ENCODE measurements around the gene JPH4. TPM values are rescaled to one million over a fixed set of nuclear protein-coding genes. Genes with fewer than 3 reads are reported as not detected.

The JPH4 gene
- total and polyA plus RNA-seq, 12 donors, result 0.06 to 0.38 (median 0.15) TPM; not detected in 1

DNA sequence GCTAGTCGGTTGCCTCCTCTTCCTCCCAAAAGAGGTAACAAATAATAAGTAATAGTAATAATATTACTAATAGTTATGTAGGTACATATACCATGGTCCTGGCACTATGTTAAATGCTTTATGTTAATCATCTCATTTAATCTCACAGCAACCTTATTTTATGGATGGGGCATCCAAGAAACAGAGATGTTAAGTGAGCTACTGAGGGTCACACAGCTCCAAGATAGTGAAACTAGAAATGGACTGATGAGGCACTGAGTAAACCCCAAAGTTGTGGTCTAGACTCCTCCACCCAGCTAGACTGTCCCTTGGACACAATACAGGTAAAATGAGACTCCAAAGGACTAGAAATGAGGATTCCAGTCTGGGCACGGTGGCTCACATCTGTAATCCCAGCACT lies 42.1 kb downstream of the JPH4 start:
- Histone ChIP-seq H3K36me3 (no peaks in the 10 kb centered on the region), H3K4me3 (no peak overlapping the region), H3K27me3 (no peaks in the 10 kb centered on the region), H3K27ac (no peak overlapping the region), H3K9me3 (no peaks in the 10 kb centered on the region), H3K4me1 (peaks cover 0 to 9% (median 0%) of the 10 kb centered on the region in 9 donors)
- TF ChIP-seq, protein P1, sequence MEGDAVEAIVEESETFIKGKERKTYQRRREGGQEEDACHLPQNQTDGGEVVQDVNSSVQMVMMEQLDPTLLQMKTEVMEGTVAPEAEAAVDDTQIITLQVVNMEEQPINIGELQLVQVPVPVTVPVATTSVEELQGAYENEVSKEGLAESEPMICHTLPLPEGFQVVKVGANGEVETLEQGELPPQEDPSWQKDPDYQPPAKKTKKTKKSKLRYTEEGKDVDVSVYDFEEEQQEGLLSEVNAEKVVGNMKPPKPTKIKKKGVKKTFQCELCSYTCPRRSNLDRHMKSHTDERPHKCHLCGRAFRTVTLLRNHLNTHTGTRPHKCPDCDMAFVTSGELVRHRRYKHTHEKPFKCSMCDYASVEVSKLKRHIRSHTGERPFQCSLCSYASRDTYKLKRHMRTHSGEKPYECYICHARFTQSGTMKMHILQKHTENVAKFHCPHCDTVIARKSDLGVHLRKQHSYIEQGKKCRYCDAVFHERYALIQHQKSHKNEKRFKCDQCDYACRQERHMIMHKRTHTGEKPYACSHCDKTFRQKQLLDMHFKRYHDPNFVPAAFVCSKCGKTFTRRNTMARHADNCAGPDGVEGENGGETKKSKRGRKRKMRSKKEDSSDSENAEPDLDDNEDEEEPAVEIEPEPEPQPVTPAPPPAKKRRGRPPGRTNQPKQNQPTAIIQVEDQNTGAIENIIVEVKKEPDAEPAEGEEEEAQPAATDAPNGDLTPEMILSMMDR (IDR thresholded peaks at IDR 0.05), result no peak
- intact Hi-C loops (cut with DNase I), result loop anchor here in 2 of 10 donors (10.0 kb wide), 1 partner anchor 52 kb away; no protein-coding TSS in a partner anchor
- WGBS, 2 donors, result 87% methylated on average over 2 of the region's 2 CpGs
- no peak for DNase-seq
- no peak for ATAC-seq

DNA sequence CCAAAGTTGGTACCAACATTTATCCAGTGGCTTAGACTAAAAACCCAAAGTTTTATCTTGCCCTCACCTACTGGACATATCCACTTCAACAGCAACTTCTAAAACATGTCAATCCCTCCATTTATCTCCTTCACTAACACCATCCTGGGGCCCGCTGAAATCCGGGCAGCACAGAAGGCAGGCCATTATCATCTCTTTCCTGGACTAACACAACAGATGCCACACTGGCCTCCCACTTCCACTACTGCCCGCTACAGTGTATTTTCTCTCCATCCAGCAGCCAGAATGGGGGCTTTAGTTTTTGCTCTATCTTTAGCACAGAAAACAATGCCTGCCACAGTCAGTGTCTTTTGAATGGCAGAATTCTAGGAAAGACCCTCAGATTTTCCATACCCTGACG lies 42.6 kb downstream of the JPH4 start:
- TF ChIP-seq, protein P1 (IDR thresholded peaks at IDR 0.05), result no peak
- intact Hi-C loops (cut with DNase I), result loop anchor here in 2 of 10 donors (10.0 kb wide), 1 partner anchor 51 kb away; no protein-coding TSS in a partner anchor
- Histone ChIP-seq H3K9me3 (no peaks in the 10 kb centered on the region), H3K27me3 (no peaks in the 10 kb centered on the region), H3K27ac (no peak overlapping the region), H3K4me1 (peaks cover 0 to 9% (median 0%) of the 10 kb centered on the region in 9 donors), H3K36me3 (no peaks in the 10 kb centered on the region), H3K4me3 (no peak overlapping the region)
- 74% methylated on average over 4 of the region's 4 CpGs for WGBS, 2 donors
- DNase-seq (no peak), ATAC-seq (no peak)

DNA sequence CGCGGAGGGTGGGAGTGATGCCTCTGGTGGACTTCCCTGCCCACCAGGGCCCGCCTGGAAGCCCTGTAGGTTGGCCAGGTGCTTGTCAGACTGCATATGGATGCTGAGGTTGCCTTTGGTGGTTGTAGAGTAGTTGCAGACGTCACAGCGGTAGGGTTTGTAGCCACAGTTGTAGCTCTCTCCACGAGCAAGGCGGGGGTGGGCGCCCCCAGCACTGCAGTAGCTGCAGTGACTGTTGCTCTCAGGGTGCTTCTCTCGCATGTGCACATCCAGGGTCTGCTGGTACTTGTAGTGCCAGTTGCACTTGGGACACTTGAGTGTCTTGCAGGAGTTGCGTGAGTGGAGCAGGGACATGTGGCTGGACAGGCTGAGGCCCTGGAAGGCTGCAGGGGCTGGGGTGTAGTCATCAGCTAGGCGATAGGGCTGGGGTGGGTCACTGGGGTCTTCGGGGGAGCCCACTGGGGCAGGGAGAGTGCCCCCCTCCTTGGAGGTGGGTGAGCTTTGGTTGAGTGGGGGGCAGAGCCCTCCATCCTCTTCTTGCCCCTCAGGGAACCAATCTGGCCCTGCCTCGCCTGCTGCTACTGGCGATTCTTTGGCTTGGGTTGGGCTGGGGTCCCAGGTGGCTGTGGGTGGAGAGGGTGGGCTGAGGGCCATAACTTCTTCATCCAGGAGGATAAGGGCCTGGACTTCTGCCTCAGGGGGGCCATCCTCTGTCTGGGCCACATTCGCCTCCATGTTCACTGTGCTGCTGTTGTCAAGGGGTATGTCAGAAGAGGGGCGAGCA lies 44.7 kb downstream of the JPH4 start:
- H3K27me3 ChIP-seq, result no peaks in the 10 kb centered on the region
- peaks cover 0 to 8% (median 2%) of the 10 kb centered on the region in 9 donors for H3K4me1 ChIP-seq
- intact Hi-C loops (cut with DNase I), result loop anchor here in 2 of 10 donors (10.0 kb wide), 1 partner anchor 49 kb away; no protein-coding TSS in a partner anchor
- TF ChIP-seq, protein P1 (IDR thresholded peaks at IDR 0.05), result no peak
- no peak overlapping the region for H3K4me3 ChIP-seq
- no peak for DNase-seq
- no peaks in the 10 kb centered on the region for H3K9me3 ChIP-seq
- H3K36me3 ChIP-seq, result no peaks in the 10 kb centered on the region
- no peak overlapping the region for H3K27ac ChIP-seq
- WGBS, 2 donors, result 95% methylated on average over 16 of the region's 16 CpGs
- ATAC-seq, result no peak

DNA sequence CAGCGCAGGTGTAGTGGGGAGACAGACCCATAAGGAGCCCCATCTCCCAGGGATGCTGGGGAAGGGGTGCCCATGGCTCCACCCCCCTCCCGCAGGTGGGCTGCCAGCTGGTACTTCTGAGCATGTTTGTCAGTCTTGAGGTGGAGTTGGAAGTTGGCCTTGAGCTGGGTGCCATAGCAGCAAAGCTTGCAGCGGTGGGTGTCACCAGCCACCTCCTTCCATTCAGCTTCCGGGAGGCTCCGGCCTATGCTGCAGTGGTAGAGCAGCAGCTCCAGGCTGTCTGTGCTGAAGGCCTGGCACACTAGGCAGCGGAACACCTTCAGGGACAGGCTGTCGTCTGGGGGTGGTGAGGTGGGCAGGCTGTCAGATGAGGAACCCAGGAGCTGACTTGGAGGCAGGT lies 45.9 kb downstream of the JPH4 start:
- H3K9me3 ChIP-seq, result no peaks in the 10 kb centered on the region
- no peaks in the 10 kb centered on the region for H3K27me3 ChIP-seq
- H3K27ac ChIP-seq, result no peak overlapping the region
- 97% methylated on average over 7 of the region's 7 CpGs for WGBS, 2 donors
- no peak overlapping the region for H3K4me3 ChIP-seq
- DNase-seq, result no peak
- no peak for ATAC-seq
- H3K36me3 ChIP-seq, result no peaks in the 10 kb centered on the region
- intact Hi-C loops (cut with DNase I), result loop anchor here in 2 of 10 donors (10.0 kb wide), 1 partner anchor 48 kb away; no protein-coding TSS in a partner anchor
- peaks cover 0 to 8% (median 0%) of the 10 kb centered on the region in 9 donors for H3K4me1 ChIP-seq
- TF ChIP-seq, protein P1 (IDR thresholded peaks at IDR 0.05), result no peak
